SK-N-SH (cell line): ENCODE data around the gene CHMP6. TPM values are rescaled to one million over a fixed set of nuclear protein-coding genes. Genes with fewer than 3 reads are reported as not detected.

ENCODE experiments used
- CTCF ChIA-PET: fragments of 300-600, 350-600 bp; formaldehyde crosslinking; extraction: SDS; loops from one replicate; lab custom pipeline; 2021; lab: Yijun Ruan, JAX
- POLR2A ChIA-PET: fragments of 350-600 bp; sonication (Branson Sonifier 250); formaldehyde crosslinking; extraction: SDS; loops from one replicate; lab custom pipeline; 2020; ENCODE audit warnings: antibody characterized with exemption, inconsistent platforms; lab: Yijun Ruan, JAX
- DNase-seq: peaks from one replicate; pipeline ENCODE4 v3.0.0; 2012
- H2AFZ ChIP-seq: fragments of 200-600 bp; sonication (generic); 2 replicates; pipeline ENCODE4 v1.8.1; 2016; ENCODE audit warnings: antibody characterized with exemption, mild to moderate bottlenecking, low read depth
- H3F3A ChIP-seq: fragments of 200-600 bp; sonication (generic); replicated peaks from 2 replicates; pipeline ENCODE3; 2016; ENCODE audit warnings: antibody characterized with exemption, mild to moderate bottlenecking; ENCODE audit not compliant: insufficient read depth
- H3K27ac ChIP-seq, 2 experiments: fragments of 200-500 bp in 1 of 2; fragments of 200-600 bp in 1 of 2; sonication (Bioruptor generic) in 1 of 2; sonication (generic), shearing (Covaris generic) in 1 of 2; 2 replicates each; pipeline versions ENCODE4 v1.5.1 to v1.6.1; 2014 to 2016; ENCODE audit warnings: low read depth in 2 of 2, inconsistent platforms in 1 of 2, low read length in 1 of 2, mild to moderate bottlenecking in 1 of 2, mixed read lengths in 1 of 2
- H3K27me3 ChIP-seq: fragments of 200-600 bp; sonication (generic), shearing (Covaris generic); 2 replicates; pipeline ENCODE4 v1.6.1; 2016; ENCODE audit warnings: mixed run types; ENCODE audit not compliant: insufficient read depth
- H3K36me3 ChIP-seq, 2 experiments: fragments of 200-500 bp in 1 of 2; fragments of 200-600 bp in 1 of 2; sonication (Bioruptor generic) in 1 of 2; sonication (generic) in 1 of 2; replicated peaks in 1 of 2; 2 replicates each; pipeline versions ENCODE3 to v1.5.1; 2014 to 2016; ENCODE audit warnings: low read length in 1 of 2, mild to moderate bottlenecking in 1 of 2; ENCODE audit not compliant: insufficient read depth in 2 of 2, control insufficient read depth in 1 of 2
- H3K4me1 ChIP-seq, 2 experiments: fragments of 200-500 bp in 1 of 2; fragments of 200-600 bp in 1 of 2; sonication (Bioruptor generic) in 1 of 2; sonication (generic), shearing (Covaris generic) in 1 of 2; 2 replicates each; pipeline versions ENCODE4 v1.5.1 to v1.6.1; 2014 to 2016; ENCODE audit warnings: low read depth in 1 of 2, low read length in 1 of 2, mixed run types in 1 of 2; ENCODE audit not compliant: insufficient read depth in 2 of 2, control insufficient read depth in 1 of 2
- H3K4me2 ChIP-seq: fragments of 200-600 bp; sonication (generic), shearing (Covaris generic); 2 replicates; pipeline ENCODE4 v1.6.1; 2017; ENCODE audit warnings: mixed run types
- H3K4me3 ChIP-seq, 2 experiments: fragments of 200-500 bp in 1 of 2; fragments of 200-600 bp in 1 of 2; sonication (Bioruptor generic) in 1 of 2; sonication (generic), shearing (Covaris generic) in 1 of 2; 2 replicates each; pipeline versions ENCODE4 v1.5.1 to v1.8.1; 2014 to 2016; ENCODE audit warnings: low read depth in 2 of 2, inconsistent platforms in 1 of 2, low read length in 1 of 2, mild to moderate bottlenecking in 1 of 2, mixed read lengths in 1 of 2, moderate library complexity in 1 of 2
- H3K79me2 ChIP-seq: fragments of 200-600 bp; sonication (generic); 2 replicates; pipeline ENCODE4 v1.8.1; 2017; ENCODE audit warnings: mild to moderate bottlenecking; ENCODE audit not compliant: insufficient read depth
- H3K9ac ChIP-seq: fragments of 200-600 bp; sonication (generic); 2 replicates; pipeline ENCODE4 v1.6.1; 2017; ENCODE audit warnings: mixed run types
- H3K9me2 ChIP-seq: fragments of 200-600 bp; sonication (generic); 2 replicates; pipeline ENCODE4 v1.6.1; 2017; ENCODE audit warnings: mixed run types
- H3K9me3 ChIP-seq: fragments of 200-600 bp; sonication (generic); 2 replicates; pipeline ENCODE4 v1.6.1; 2017; ENCODE audit warnings: mixed run types, mild to moderate bottlenecking, moderate library complexity
- H4K20me1 ChIP-seq: fragments of 200-600 bp; sonication (generic); 2 replicates; pipeline ENCODE4 v1.6.1; 2017; ENCODE audit warnings: mild to moderate bottlenecking, mixed run types; ENCODE audit not compliant: insufficient read depth
- ELF1 ChIP-seq: IDR thresholded peaks from 2 replicates; pipeline ENCODE4 v1.4.0; 2012
- EZH2phosphoT487 ChIP-seq: fragments of 200-600 bp; sonication (generic); IDR thresholded peaks from 2 replicates; pipeline ENCODE4 v1.6.1; 2017; ENCODE audit warnings: low read depth, mixed run types, mild to moderate bottlenecking, antibody characterized with exemption, moderate library complexity, borderline replicate concordance
- FOSL2 ChIP-seq: IDR thresholded peaks from 2 replicates; pipeline ENCODE4 v1.4.0; 2012; ENCODE audit warnings: low read depth, mild to moderate bottlenecking, moderate library complexity, borderline replicate concordance
- FOXJ3 ChIP-seq: sonication (generic); formaldehyde crosslinking; IDR thresholded peaks from 2 replicates; pipeline ENCODE4 v1.5.1; 2020; ENCODE audit warnings: mild to moderate bottlenecking, missing genetic modification reagents
- MEF2A ChIP-seq: IDR thresholded peaks from 2 replicates; pipeline ENCODE4 v1.4.0; 2012; ENCODE audit warnings: low read depth, borderline replicate concordance
- NFIC ChIP-seq: IDR thresholded peaks from 2 replicates; pipeline ENCODE4 v1.4.0; 2012; ENCODE audit warnings: borderline replicate concordance
- NRF1 ChIP-seq: IDR thresholded peaks from 2 replicates; pipeline ENCODE4 v1.6.1; 2012; ENCODE audit warnings: low read depth, mild to moderate bottlenecking, low read length
- PBX3 ChIP-seq: IDR thresholded peaks from 2 replicates; pipeline ENCODE4; 2012
- RAD21 ChIP-seq: IDR thresholded peaks from 2 replicates; pipeline ENCODE4 v1.6.1; 2012; ENCODE audit warnings: mild to moderate bottlenecking, low read length
- RCOR1 ChIP-seq: fragments of 150-350 bp; IDR thresholded peaks from 2 replicates; pipeline ENCODE4 v1.6.1; 2017; ENCODE audit warnings: antibody characterized with exemption, low read length
- RFX5 ChIP-seq: IDR thresholded peaks from 2 replicates; pipeline ENCODE4 v1.6.1; 2012; ENCODE audit warnings: mild to moderate bottlenecking, improper control_type of control experiment, low read length
- RXRA ChIP-seq: IDR thresholded peaks from 2 replicates; pipeline ENCODE4 v1.4.0; 2012; ENCODE audit warnings: low read depth, mild to moderate bottlenecking, borderline replicate concordance
- SIN3A ChIP-seq: IDR thresholded peaks from 2 replicates; pipeline ENCODE4 v1.6.1; 2012; ENCODE audit warnings: low read depth, mild to moderate bottlenecking, low read length, moderate library complexity, borderline replicate concordance
- SMC3 ChIP-seq: IDR thresholded peaks from 2 replicates; pipeline ENCODE4 v1.6.1; 2012; ENCODE audit warnings: low read depth, low read length, improper control_type of control experiment
- TAF1 ChIP-seq: IDR thresholded peaks from 2 replicates; pipeline ENCODE4 v1.6.1; 2012; ENCODE audit warnings: low read depth, mild to moderate bottlenecking, low read length, moderate library complexity, borderline replicate concordance
- TEAD4 ChIP-seq: IDR thresholded peaks from 2 replicates; pipeline ENCODE4 v1.4.0; 2012; ENCODE audit warnings: mild to moderate bottlenecking, borderline replicate concordance; ENCODE audit not compliant: insufficient read depth
- YY1 ChIP-seq: IDR thresholded peaks from 2 replicates; pipeline ENCODE4 v1.4.0; 2012; ENCODE audit warnings: low read depth, mild to moderate bottlenecking
- WGBS: methylation state at CpG from one replicate; pipeline ENCODE4 v1.1.6; 2017; ENCODE audit warnings: low lambda C conversion rate; 5-methylcytosine and 5-hydroxymethylcytosine counted together
- polyA plus RNA-seq, 3 experiments: library from polyadenylated mRNA; depleted of rRNA; stranded (reverse); fragments of >200 nt; gene quantifications; 2 replicates each; pipeline ENCODE4 v1.2.3, GENCODE V29; 2012
- TF ChIP-seq, protein P1 (sequence below): fragments of 150-350 bp; IDR thresholded peaks from 2 replicates; pipeline ENCODE4 v1.6.1; 2017; ENCODE audit warnings: antibody characterized with exemption, low read length, low read depth, borderline replicate concordance

Gene CHMP6
- polyA plus RNA-seq, 1 of the 3 experiments (the other 2 are of a cell fraction): 44.1 TPM

- CTCF ChIA-PET: interaction anchor here (1.8 to 10.2 kb wide), 3 partner anchors 18 to 581 kb away, joined by 8 to 102 read pairs (median 29); no protein-coding TSS in a partner anchor
- POLR2A ChIA-PET: no interaction called here
- 39% methylated on average over 11 of the region's 11 CpGs for WGBS
Measured at GRCh38 chr17:81008140-81008539, 16.5 kb downstream of the CHMP6 start.

DNA sequence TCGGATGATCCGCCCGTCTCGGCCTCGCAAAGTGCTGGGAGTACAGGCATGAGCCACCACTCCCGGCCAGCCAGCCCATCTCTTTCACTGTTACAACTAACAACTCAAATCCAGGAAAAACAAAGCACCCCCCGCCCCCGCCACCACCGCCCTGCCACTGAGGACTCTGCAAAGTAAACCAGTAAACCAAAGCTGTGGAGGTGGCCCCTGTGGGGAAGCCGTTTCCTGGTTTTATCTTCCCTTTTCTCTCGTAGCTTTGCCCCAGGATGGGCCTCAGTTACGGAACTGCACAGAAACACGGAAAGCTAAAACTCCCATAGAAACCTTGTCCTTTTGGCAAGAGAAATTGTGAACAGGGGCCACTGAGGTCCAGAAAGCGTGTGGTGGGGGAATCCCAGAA, 17.5 kb downstream of the CHMP6 start:
- ChIA-PET CTCF (interaction anchor here (0.7 to 10.2 kb wide), 4 partner anchors 16 to 93 kb away, joined by 3 to 102 read pairs (median 16); no protein-coding TSS in a partner anchor), POLR2A (no interaction called here)
- no peak overlapping the region for H3K4me2 ChIP-seq
- no peaks in the 10 kb centered on the region; a peak in 1 of 4 replicates for H3K4me1 ChIP-seq
- no peaks in the 10 kb centered on the region; the same call in 1 of the 2 replicates for H3K9me3 ChIP-seq
- 61% methylated on average over 14 of the region's 14 CpGs for whole genome bisulfite sequencing
- H3K36me3 ChIP-seq: no peaks in the 10 kb centered on the region
- no peak for DNase-seq
- peaks cover 11% of the 10 kb centered on the region for H3F3A ChIP-seq
- peaks cover 65% of the 10 kb centered on the region for H3K27me3 ChIP-seq
- TF ChIP-seq PBX3 (no peak), NRF1 (no peak), TEAD4 (no peak), FOSL2 (no peak), RFX5 (no peak), MEF2A (no peak), TAF1 (no peak), NFIC (no peak), EZH2phosphoT487 (no peak), RXRA (no peak), RAD21 (no peak), ELF1 (no peak), SMC3 (no peak), SIN3A (no peak), FOXJ3 (CRISPR knock-in tag) (no peak), RCOR1 (no peak), YY1 (no peak)
- TF ChIP-seq, protein P1, sequence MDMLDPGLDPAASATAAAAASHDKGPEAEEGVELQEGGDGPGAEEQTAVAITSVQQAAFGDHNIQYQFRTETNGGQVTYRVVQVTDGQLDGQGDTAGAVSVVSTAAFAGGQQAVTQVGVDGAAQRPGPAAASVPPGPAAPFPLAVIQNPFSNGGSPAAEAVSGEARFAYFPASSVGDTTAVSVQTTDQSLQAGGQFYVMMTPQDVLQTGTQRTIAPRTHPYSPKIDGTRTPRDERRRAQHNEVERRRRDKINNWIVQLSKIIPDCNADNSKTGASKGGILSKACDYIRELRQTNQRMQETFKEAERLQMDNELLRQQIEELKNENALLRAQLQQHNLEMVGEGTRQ: no peak
- no peak overlapping the region for H3K27ac ChIP-seq
- H3K9ac ChIP-seq: no peak overlapping the region
- H4K20me1 ChIP-seq: no peaks in the 10 kb centered on the region
- no peaks in the 10 kb centered on the region for H3K9me2 ChIP-seq
- H3K79me2 ChIP-seq: no peaks in the 10 kb centered on the region
- H3K4me3 ChIP-seq: no peak overlapping the region
- no peak overlapping the region for H2AFZ ChIP-seq

More at GRCh38 chr17:81008140-81008539, 16.5 kb downstream of the CHMP6 start:
- DNase-seq: no peak
- Histone ChIP-seq H3F3A (peaks cover 11% of the 10 kb centered on the region), H3K4me3 (no peak overlapping the region), H3K9me3 (no peaks in the 10 kb centered on the region; the same call in 1 of the 2 replicates), H3K79me2 (no peaks in the 10 kb centered on the region), H3K27me3 (peaks cover 65% of the 10 kb centered on the region), H2AFZ (no peak overlapping the region), H3K4me2 (no peak overlapping the region), H3K36me3 (no peaks in the 10 kb centered on the region), H4K20me1 (0 out of 2 replicates have a peak, but pooled peaks cover under 1% of the 10 kb centered on the region), H3K9ac (no peak overlapping the region), H3K9me2 (no peaks in the 10 kb centered on the region), H3K4me1 (peaks cover 0 to 3% of the 10 kb centered on the region in 2 experiments; a peak in 1 of 4 replicates), H3K27ac (no peak overlapping the region)
- TF ChIP-seq RCOR1: no peak
- TF ChIP-seq, protein P1: no peak
- TF ChIP-seq YY1: no peak
